Hepatocyte (in vitro differentiated cells): ENCODE results near the gene SEC23B. TPM values are rescaled to one million over a fixed set of nuclear protein-coding genes. Genes with fewer than 3 reads are reported as not detected.

Experiments used
- DNase-seq: peaks from one replicate; pipeline ENCODE4 v3.0.0-alpha.2; 2016; ENCODE audit warnings: low spot score
- H2AFZ ChIP-seq: fragments of 200-600 bp; sonication (generic); 2 replicates; pipeline ENCODE4 v1.6.0; 2016; ENCODE audit warnings: antibody characterized with exemption, mild to moderate bottlenecking
- H3K27ac ChIP-seq: fragments of 200-600 bp; sonication (generic); 2 replicates; pipeline ENCODE4 v1.5.1; 2016; ENCODE audit warnings: mild to moderate bottlenecking
- H3K27me3 ChIP-seq: fragments of 200-600 bp; sonication (generic); 2 replicates; pipeline ENCODE4 v1.6.1; 2016
- H3K36me3 ChIP-seq: fragments of 200-600 bp; sonication (generic); replicated peaks from 2 replicates; pipeline ENCODE4 v1.5.1; 2016; ENCODE audit warnings: low read depth; ENCODE audit not compliant: insufficient read depth
- H3K4me1 ChIP-seq: fragments of 200-600 bp; sonication (generic); 2 replicates; pipeline ENCODE4 v1.5.1; 2016; ENCODE audit warnings: mild to moderate bottlenecking, moderate library complexity; ENCODE audit not compliant: insufficient read depth
- H3K4me2 ChIP-seq: fragments of 200-600 bp; sonication (generic); 2 replicates; pipeline ENCODE4 v1.6.0; 2016
- H3K4me3 ChIP-seq: fragments of 200-600 bp; sonication (generic); 2 replicates; pipeline ENCODE4 v1.5.1; 2016; ENCODE audit warnings: mild to moderate bottlenecking
- H3K79me2 ChIP-seq: fragments of 200-600 bp; sonication (generic); 2 replicates; pipeline ENCODE4 v1.6.0; 2017; ENCODE audit warnings: mild to moderate bottlenecking
- H3K9me2 ChIP-seq: fragments of 200-600 bp; sonication (generic); replicated peaks from 2 replicates; pipeline ENCODE4 v1.6.0; 2017; ENCODE audit warnings: mild to moderate bottlenecking; ENCODE audit not compliant: insufficient read depth
- H3K9me3 ChIP-seq: fragments of 200-600 bp; sonication (generic); 2 replicates; pipeline ENCODE4 v1.5.1; 2016; ENCODE audit warnings: low read depth, mild to moderate bottlenecking
- H4K20me1 ChIP-seq: fragments of 200-600 bp; sonication (generic); 2 replicates; pipeline ENCODE4 v1.6.0; 2016; ENCODE audit warnings: mild to moderate bottlenecking; ENCODE audit not compliant: insufficient read depth, poor library complexity, severe bottlenecking
- EZH2 ChIP-seq: fragments of 200-600 bp; sonication (generic); IDR thresholded peaks from 2 replicates; pipeline ENCODE4 v1.6.1; 2016; ENCODE audit warnings: antibody characterized with exemption, mild to moderate bottlenecking, borderline replicate concordance
- EZH2phosphoT487 ChIP-seq: fragments of 200-600 bp; sonication (generic); IDR thresholded peaks from one replicate; pipeline ENCODE4 v1.6.1; 2018; ENCODE audit warnings: antibody characterized with exemption, mild to moderate bottlenecking, low read depth, moderate library complexity; ENCODE audit not compliant: unreplicated experiment, severe bottlenecking
- WGBS: methylation state at CpG from one replicate; pipeline ENCODE4 v1.1.6; 2016; ENCODE audit warnings: low lambda C conversion rate; ENCODE audit errors: missing lambda C conversion rate; 5-methylcytosine and 5-hydroxymethylcytosine counted together
- polyA plus RNA-seq: library from polyadenylated mRNA; unstranded; fragments of >200 nt; fragmentation: Nextera tagmentation; extraction: Ambion mirVana; gene quantifications from 2 replicates; pipeline ENCODE4 v1.2.1, GENCODE V29; 2016
- total RNA-seq: library from RNA; depleted of rRNA; stranded (reverse); fragments of >200 nt; gene quantifications from 2 replicates; pipeline ENCODE4 v1.2.3, GENCODE V29; 2014
- TF ChIP-seq, protein P1 (sequence below): fragments of 200-600 bp; sonication (generic); IDR thresholded peaks from 2 replicates; pipeline ENCODE4 v1.5.1; 2016; ENCODE audit warnings: antibody characterized with exemption, mild to moderate bottlenecking; ENCODE audit not compliant: poor library complexity

Gene SEC23B
- total and polyA plus RNA-seq, 2 experiments from 2014 or later, result 49.9 to 50.4 TPM

DNA sequence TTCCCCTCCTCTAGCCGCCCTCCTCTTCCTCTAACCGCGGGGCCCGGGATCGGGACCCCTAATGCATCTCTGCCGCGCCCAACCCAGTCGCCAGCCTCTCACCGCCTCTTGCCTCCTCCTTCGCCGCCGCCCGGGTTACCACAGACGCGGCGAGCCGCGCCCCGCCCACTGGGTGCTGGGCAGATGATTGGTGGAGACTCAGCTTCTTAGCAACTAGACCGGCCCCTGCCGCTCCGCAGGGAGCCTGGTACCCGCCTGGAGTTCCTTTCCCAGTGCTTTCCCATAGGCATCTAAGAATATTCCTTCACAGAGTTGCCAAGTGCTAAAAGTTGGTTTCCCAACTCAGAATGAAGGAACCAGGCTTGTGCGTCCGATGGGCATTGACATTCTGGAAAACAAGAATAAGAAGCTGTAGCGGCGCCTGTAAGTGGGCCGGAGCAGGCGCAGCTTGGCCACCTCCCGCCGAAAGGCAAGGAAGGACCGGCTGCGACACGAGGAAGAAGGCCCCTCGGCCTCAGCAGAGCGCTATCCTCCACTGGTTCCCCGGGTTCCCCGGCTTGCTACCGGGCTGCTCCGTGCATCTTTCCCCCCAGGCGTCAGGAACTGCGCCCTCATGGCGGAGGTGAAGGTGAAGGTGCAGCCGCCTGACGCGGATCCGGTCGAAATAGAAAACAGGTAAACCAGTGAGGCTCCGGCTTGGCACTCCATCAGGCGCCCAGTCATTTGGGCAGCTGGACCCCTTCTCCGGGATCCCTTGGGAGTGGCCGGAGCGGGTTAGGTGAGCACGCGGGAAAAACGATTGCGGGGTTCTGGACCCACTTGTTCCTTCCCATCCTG lies 40.6 kb upstream of the SEC23B start, which contains the start of the genes DZANK1 and POLR3F:
Gene DZANK1 (minus strand): TSS at position 137 of the 837 bp plus-strand sequence. CDS start 1,672 bp downstream, outside the sequence.
Gene POLR3F (plus strand): TSS at position 497 of the 837 bp plus-strand sequence. CDS start 117 bp downstream, at position 614.
- peak within 1 kb of the TSS; percentile 92 for H3K27ac ChIP-seq
- TF ChIP-seq EZH2phosphoT487 (no peak), EZH2 (no peak)
- TF ChIP-seq, protein P1, sequence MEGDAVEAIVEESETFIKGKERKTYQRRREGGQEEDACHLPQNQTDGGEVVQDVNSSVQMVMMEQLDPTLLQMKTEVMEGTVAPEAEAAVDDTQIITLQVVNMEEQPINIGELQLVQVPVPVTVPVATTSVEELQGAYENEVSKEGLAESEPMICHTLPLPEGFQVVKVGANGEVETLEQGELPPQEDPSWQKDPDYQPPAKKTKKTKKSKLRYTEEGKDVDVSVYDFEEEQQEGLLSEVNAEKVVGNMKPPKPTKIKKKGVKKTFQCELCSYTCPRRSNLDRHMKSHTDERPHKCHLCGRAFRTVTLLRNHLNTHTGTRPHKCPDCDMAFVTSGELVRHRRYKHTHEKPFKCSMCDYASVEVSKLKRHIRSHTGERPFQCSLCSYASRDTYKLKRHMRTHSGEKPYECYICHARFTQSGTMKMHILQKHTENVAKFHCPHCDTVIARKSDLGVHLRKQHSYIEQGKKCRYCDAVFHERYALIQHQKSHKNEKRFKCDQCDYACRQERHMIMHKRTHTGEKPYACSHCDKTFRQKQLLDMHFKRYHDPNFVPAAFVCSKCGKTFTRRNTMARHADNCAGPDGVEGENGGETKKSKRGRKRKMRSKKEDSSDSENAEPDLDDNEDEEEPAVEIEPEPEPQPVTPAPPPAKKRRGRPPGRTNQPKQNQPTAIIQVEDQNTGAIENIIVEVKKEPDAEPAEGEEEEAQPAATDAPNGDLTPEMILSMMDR, result no peak
- peak within 1 kb of the TSS; percentile 92 for H3K4me2 ChIP-seq
- no peaks in the 10 kb centered on the region for H3K27me3 ChIP-seq
- H3K36me3 ChIP-seq, result no peaks in the 10 kb centered on the region
- H2AFZ ChIP-seq, result peak within 1 kb of the TSS; percentile 78
- peak; percentile 98 for DNase-seq
- H3K9me2 ChIP-seq, result no peaks in the 10 kb centered on the region
- H3K9me3 ChIP-seq, result no peaks in the 10 kb centered on the region
- H4K20me1 ChIP-seq, result no peaks in the 10 kb centered on the region
- peaks cover 17% of the 10 kb centered on the region for H3K79me2 ChIP-seq
- H3K4me3 ChIP-seq, result peak within 1 kb of the TSS; percentile 79
- 2% methylated on average over 56 of the region's 57 CpGs for WGBS
- peaks cover 6% of the 10 kb centered on the region for H3K4me1 ChIP-seq

DNA sequence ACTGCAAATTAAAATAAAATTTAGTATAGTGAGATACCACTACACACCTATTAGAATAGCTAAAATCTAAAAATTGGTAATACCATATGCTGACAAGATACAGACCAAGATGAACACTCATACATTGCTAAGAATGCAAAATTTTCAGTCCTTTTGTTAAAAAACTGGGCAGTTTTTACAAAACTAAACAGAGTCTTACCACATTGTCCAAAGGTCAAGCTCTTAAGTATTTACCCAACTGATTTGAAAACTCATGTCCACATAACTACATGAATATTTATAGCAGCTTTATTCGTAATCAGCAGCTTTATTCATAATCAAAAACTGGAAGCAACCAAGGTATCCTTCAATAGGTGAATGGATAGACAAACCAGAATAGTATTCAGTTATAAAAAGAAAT lies 30.5 kb upstream of the SEC23B start:
- H3K79me2 ChIP-seq, result no peaks in the 10 kb centered on the region
- peak overlapping the region; percentile 24 for H3K4me2 ChIP-seq
- H3K4me3 ChIP-seq, result no peak overlapping the region
- DNase-seq, result no peak
- no peaks in the 10 kb centered on the region for H3K36me3 ChIP-seq
- TF ChIP-seq EZH2phosphoT487, result no peak
- no peaks in the 10 kb centered on the region for H3K9me3 ChIP-seq
- H2AFZ ChIP-seq, result no peak overlapping the region
- 93% methylated on average over 1 of the region's 1 CpG for WGBS
- no peak overlapping the region for H3K27ac ChIP-seq
- H3K27me3 ChIP-seq, result no peaks in the 10 kb centered on the region
- no peaks in the 10 kb centered on the region for H4K20me1 ChIP-seq
- H3K4me1 ChIP-seq, result no peaks in the 10 kb centered on the region
- H3K9me2 ChIP-seq, result no peaks in the 10 kb centered on the region

DNA sequence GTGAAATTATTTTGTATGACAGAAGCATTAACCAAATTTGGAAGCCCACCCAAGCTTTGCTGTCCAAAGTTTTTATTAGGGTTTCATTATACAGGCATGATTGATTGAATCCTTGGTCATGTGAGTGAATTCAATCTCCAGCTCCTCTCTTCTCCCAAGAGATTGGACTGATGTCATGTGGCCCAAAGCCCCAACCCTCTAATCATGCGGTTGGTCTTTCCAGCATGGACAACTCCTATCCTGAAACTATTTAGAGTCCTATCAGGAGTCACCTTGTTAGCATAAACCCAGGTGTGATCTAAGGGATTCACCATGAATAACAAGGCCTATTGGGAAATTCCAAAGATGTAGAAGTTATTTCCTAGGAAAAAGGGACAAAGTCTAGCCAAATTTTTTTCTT lies 29.9 kb upstream of the SEC23B start:
- Histone ChIP-seq H4K20me1 (no peaks in the 10 kb centered on the region), H3K4me2 (no peak overlapping the region), H3K4me3 (no peak overlapping the region), H3K79me2 (no peaks in the 10 kb centered on the region), H3K9me3 (no peaks in the 10 kb centered on the region), H3K27me3 (no peaks in the 10 kb centered on the region), H3K4me1 (no peaks in the 10 kb centered on the region), H3K27ac (no peak overlapping the region), H2AFZ (no peak overlapping the region), H3K36me3 (no peaks in the 10 kb centered on the region), H3K9me2 (no peaks in the 10 kb centered on the region)
- 95% methylated on average over 1 of the region's 1 CpG for WGBS
- DNase-seq, result no peak
- TF ChIP-seq EZH2 (no peak), EZH2phosphoT487 (no peak)
- TF ChIP-seq, protein P1, result no peak

DNA sequence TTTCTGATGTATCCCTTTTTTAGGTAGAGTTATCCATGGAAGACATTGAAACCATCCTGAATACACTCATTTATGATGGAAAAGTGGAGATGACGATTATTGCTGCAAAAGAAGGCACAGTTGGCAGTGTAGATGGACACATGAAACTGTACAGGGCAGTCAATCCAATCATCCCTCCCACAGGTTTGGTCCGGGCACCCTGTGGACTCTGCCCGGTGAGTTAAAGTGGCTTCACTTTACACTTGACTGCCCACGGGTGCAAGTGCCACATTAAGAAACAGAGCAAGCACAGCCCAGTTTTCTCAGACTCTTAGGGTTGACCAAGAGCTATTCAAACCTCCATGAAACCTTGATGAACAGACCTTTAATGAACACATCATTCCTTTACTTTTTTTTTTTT lies 26.1 kb upstream of the SEC23B start:
- Histone ChIP-seq H3K36me3 (no peaks in the 10 kb centered on the region), H2AFZ (no peak overlapping the region), H3K4me3 (no peak overlapping the region), H3K27ac (no peak overlapping the region), H3K27me3 (no peaks in the 10 kb centered on the region), H3K9me3 (no peaks in the 10 kb centered on the region), H3K79me2 (no peaks in the 10 kb centered on the region), H3K4me2 (no peak overlapping the region), H3K4me1 (no peaks in the 10 kb centered on the region), H3K9me2 (no peaks in the 10 kb centered on the region), H4K20me1 (no peaks in the 10 kb centered on the region)
- TF ChIP-seq EZH2phosphoT487, result no peak
- TF ChIP-seq, protein P1, result no peak
- no peak for TF ChIP-seq EZH2
- DNase-seq, result no peak
- 95% methylated on average over 4 of the region's 4 CpGs for WGBS
